H1 (cell line): ENCODE results near the gene ZNF407. TPM values are rescaled to one million over a fixed set of nuclear protein-coding genes. Genes with fewer than 3 reads are reported as not detected.
A peak's percentile ranks its signal among the peaks of the same experiment; 100 is the strongest.

ENCODE experiments used
- ASH2L ChIP-seq: fragments of 200-600, 300-600 bp; sonication (generic); IDR thresholded peaks from one replicate; pipeline ENCODE4 v1.7.1; 2017; ENCODE audit warnings: low read length
- RXRA ChIP-seq: IDR thresholded peaks from 2 replicates; pipeline ENCODE4 v1.6.1; 2011; ENCODE audit warnings: low read depth, mild to moderate bottlenecking, low read length, moderate library complexity; ENCODE audit not compliant: insufficient read depth
- SIN3A ChIP-seq, 2 experiments: IDR thresholded peaks in 1 of 2; conservative IDR thresholded peaks in 1 of 2; 2 replicates each; pipeline ENCODE4 v1.6.1; 2011 to 2012; ENCODE audit warnings: low read length in 2 of 2, improper control_type of control experiment in 1 of 2, low read depth in 1 of 2, mild to moderate bottlenecking in 1 of 2
- YY1 ChIP-seq: IDR thresholded peaks from 2 replicates; pipeline ENCODE4 v1.6.1; 2011; ENCODE audit warnings: low read depth, mild to moderate bottlenecking, low read length
- polyA plus RNA-seq, 7 experiments: library from polyadenylated mRNA; depleted of rRNA in 3 of 7; stranded (reverse) in 5 of 7; unstranded in 2 of 7; fragments of >200 nt in 5 of 7; fragments of 200-250 nt in 2 of 7; gene quantifications; 1 replicate in 5 of 7; 2 replicates in 1 of 7; 4 replicates in 1 of 7; pipeline versions ENCODE4 v1.2.1 to v1.2.3, GENCODE V29; 2011 to 2013; ENCODE audit warnings: missing spikeins in 2 of 7, mixed read lengths in 2 of 7
- total RNA-seq: library from RNA; stranded (reverse); fragmentation: NEBNext Ultra II Directional; extraction: Animal tissue kit (Norgen Biotek cat#: 25700); gene quantifications from 2 replicates; pipeline ENCODE4 v1.2.1, GENCODE V29; 2021

The ZNF407 gene
- total and polyA plus RNA-seq, 2 of the 8 experiments (the other 6 are each of a cell fraction or from before 2014, with no cell fraction given), result 1.5 to 6.8 TPM

- peak; percentile 55 for TF ChIP-seq ASH2L
- TF ChIP-seq SIN3A (conservative IDR thresholded peaks at IDR 0.05 in 1 of 2, IDR thresholded peaks at IDR 0.05 in 1 of 2; ENCODE audit: low read depth in 1 of 2, low read length in 2 of 2), result no peak
- no peak for TF ChIP-seq RXRA
- no peak for TF ChIP-seq YY1
Observed at GRCh38 chr18:74623047-74623816, 25.6 kb downstream of the ZNF407 start (continued).
